GM18517 (cell line): Measurements from ENCODE around the gene UBR3.
"Not testable (repeated sequence)": the region's sequence is repeated elsewhere in the genome, so short reads cannot be mapped to it uniquely, and the experiment has no call there.

Source experiments
- ATAC-seq: cut with Tn5 transposase; IDR thresholded peaks from one replicate; pipeline ENCODE4 v1.9.1; 2021; ENCODE audit warnings: mild to moderate bottlenecking, moderate library complexity; ENCODE audit not compliant: unreplicated experiment

UBR3 gene

GRCh38 chr2:169822036-169822435, 5.2 kb upstream of the UBR3 start:
- ATAC-seq, result no peak

- ATAC-seq, result no peak
Observed at GRCh38 chr2:169822785-169823392, 4.4 kb upstream of the UBR3 start.

GRCh38 chr2:169823996-169824372, 3.3 kb upstream of the UBR3 start:
- no peak for ATAC-seq

GRCh38 chr2:169824373-169825333, 2.6 kb upstream of the UBR3 start, which contains the start of gene METTL5:
METTL5 (minus strand) TSS chr2:169824905; CDS start chr2:169824597, 308 bp downstream.
- ATAC-seq, result peak; percentile 63

DNA sequence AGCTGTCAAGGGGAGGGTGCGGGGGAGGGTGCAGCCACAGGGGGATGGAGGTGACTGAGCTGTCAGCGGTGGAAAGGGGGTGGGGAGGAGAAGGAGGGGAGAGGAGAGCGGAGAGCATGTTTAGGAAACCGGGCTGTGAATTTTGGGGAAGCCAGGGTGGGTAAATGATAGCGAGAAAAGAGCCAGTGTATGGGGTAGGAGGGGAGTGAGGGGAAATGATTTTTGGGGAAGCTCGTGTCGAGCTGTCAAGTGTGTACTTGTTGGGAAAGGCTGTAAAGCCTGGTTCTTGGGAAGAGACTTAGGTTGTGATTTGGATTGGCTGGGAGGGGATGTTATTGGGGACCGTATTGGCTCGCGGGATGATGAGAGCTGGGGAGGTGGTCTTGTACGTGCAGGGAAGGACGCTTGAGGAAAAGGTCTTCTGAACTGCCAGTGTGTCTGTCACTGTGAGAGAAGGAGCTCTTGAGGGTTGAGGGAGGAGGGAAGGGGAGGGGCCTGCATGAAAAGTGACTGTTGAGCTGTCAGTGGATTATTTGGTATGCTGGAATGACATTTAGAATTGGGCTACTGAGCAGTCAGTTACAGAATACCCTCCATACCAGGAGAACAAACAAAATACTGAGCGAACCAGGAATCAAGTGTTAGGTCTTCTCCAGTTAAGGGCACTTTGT, 1.0 kb downstream of the UBR3 start:
- ATAC-seq, result no peak

DNA sequence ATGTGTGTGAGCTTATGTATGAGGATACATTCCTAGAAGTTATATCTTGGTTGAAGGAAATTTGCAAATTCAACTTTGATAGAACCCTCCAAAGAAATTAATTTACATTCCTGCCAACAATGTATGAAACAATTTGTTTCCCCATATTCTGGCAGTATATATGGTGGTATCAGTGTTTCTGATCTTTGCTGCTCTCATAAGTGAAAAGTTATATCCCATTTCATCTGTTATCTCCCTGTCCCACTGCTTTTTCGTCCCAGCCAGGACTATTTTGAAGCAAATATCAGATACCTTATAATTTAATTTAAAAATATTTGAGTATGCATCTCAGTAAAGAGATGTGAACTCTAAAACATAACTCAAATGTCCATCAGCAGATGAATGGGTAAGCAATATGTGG, 7.1 kb downstream of the UBR3 start:
- no peak for ATAC-seq

- no peak for ATAC-seq
Observed at GRCh38 chr2:169838743-169839489, 11.7 kb downstream of the UBR3 start.

DNA sequence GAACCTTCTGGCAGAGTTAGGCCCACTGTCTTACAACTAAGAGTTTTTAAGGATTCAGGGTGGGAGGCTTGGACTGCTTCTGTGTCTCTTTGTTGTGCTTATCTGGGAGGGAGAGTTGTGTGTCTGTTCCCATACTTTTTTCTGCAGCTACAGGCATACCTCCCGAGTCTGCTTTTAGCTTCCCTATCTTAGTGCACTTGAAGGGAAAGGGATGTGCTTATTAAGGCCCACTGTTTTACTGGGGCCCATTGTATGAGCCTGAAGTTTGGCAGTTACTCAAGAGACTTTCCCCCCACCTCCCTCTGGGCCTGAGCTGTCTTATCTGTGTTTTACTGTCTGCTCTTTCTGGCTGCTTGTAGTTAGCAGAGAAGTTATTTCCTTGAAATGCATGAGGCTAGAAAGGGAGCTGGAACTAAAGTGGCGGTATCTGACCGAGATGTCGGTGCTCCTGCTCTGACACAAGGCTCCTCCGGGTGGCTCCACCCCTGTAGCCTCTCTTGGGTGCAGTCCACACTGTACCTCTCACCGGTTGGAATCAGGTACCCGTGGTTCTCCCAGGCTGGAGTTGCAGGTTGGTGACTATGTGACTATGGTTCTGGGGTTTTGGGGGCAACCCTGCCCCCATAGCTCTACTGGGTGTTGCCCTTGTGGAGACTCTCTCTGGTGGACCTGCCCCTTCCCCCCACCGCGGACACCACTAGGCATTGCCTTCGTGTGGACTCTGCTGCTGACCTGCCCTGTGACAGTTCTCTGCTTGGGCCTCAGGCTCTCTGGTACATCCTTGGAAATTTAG, 12.9 kb downstream of the UBR3 start:
- no peak for ATAC-seq

- ATAC-seq, result no peak
Observed at GRCh38 chr2:169840747-169841142, 13.5 kb downstream of the UBR3 start.

GRCh38 chr2:169841625-169842024, 14.4 kb downstream of the UBR3 start:
- ATAC-seq, result not testable (repeated sequence)

GRCh38 chr2:169845016-169845415, 17.8 kb downstream of the UBR3 start:
- no peak for ATAC-seq

DNA sequence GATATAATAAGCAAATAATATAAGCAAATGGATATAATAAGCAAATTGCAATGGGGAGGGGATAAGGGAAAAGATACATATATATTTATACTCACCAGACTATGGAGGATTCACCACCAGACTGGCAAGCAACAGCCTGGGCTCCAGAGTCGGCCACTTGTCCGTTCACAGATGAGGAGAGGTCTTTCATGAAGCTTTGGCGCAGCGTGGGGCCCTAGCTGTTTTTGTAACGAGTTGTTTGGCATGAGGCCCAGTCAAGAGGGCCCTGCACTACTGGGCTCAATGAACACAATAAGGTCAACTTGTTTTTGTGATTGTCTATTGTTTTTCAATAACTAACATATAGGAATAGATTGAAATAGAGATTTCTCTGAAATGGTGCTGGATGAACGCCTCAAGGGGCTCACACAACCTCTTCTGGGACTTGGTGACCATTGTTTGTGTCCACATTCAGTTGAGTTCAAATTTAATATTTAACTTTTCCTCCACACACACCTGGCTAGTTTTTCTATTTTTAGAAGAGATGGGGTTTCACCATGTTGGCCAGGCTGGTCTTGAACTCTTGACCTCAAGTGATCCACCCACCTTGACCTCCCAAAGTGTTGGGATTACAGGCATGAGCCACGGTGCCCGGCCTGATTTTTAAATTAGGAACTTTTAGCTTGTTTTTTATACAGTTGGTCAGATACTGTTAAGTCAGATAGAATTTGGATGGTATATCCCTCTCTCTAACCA, 21.9 kb downstream of the UBR3 start:
- ATAC-seq, result not testable (repeated sequence)

GRCh38 chr2:169849710-169850109, 22.5 kb downstream of the UBR3 start:
- no peak for ATAC-seq

GRCh38 chr2:169853041-169853668, 25.9 kb downstream of the UBR3 start:
- no peak for ATAC-seq

DNA sequence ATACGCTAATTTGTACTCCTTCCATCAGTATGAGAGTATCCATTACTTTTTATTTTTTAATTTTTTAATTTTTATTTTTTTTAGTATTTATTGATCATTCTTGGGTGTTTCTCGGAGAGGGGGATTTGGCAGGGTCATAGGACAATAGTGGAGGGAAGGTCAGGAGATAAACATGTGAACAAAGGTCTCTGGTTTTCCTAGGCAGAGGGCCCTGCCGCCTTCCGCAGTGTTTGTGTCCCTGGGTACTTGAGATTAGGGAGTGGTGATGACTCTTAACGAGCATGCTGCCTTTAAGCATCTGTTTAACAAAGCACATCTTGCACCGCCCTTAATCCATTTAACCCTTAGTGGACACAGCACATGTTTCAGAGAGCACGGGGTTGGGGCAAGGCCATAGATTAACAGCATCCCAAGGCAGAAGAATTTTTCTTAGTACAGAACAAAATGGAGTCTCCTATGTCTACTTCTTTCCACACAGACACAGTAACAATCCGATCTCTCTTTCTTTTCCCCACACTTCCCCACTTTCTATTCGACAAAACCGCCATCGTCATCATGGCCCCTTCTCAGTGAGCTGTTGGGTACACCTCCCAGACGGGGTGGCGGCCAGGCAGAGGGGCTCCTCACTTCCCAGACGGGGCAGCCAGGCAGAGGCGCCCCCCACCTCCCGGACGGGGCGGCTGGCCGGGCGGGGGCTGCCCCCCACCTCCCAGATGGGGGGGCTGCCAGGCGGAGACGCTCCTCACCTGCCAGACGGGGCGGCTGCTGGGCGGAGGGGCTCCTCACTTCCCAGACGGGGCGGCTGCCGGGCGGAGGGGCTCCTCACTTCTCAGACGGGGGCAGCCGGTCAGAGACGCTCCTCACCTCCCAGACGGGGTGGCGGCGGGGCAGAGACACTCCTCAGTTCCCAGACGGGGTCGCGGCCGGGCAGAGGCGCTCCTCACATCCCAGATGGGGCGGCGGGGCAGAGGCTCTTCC, 28.3 kb downstream of the UBR3 start:
- ATAC-seq, result not testable (repeated sequence)

DNA sequence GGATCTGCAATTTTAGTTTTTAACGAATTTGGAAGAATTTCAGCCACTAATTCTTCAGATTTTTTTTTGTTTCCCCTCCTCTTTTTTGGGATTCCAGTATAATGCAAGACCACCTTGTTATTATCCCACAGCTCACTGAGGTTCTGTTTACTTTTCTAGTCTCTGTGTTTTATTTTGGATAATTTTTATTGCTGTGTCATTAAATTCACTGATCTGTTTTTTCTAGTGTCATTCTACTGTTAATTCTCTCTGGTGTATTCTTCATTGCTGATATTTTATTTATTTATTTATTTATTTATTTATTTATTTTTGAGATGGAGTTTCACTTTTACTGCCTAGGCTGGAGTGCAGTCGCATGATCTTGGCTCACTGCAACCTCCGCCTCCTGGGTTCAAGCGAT, 32.2 kb downstream of the UBR3 start:
- ATAC-seq, result no peak

- no peak for ATAC-seq
Observed at GRCh38 chr2:169860149-169860548, 32.9 kb downstream of the UBR3 start.

GRCh38 chr2:169862816-169863215, 35.6 kb downstream of the UBR3 start:
- ATAC-seq, result no peak
